Aorta (tissue), 5 donors: ENCODE measurements around the gene ZFP1. TPM values are rescaled to one million over a fixed set of nuclear protein-coding genes. Genes with fewer than 3 reads are reported as not detected.

Source experiments
- ATAC-seq: fragments of 200-7000 bp; cut with Tn5 transposase; one replicate; pipeline ENCODE4 v1.9.1; 2022; ENCODE audit warnings: moderate library complexity; ENCODE audit not compliant: low FRiP score
- DNase-seq, 2 donors: peaks; one replicate each; pipeline ENCODE4 v3.0.0-alpha.2; 2020
- H3K27ac ChIP-seq, 2 donors: one replicate each; pipeline ENCODE4 v1.5.1; 2013; ENCODE audit warnings: low read length in 2 of 2, mild to moderate bottlenecking in 2 of 2, moderate library complexity in 2 of 2, control low read depth in 1 of 2, inconsistent platforms in 1 of 2, low read depth in 1 of 2
- H3K27me3 ChIP-seq, 2 donors: one replicate each; pipeline ENCODE4 v1.6.1; 2013; ENCODE audit warnings: control low read depth in 1 of 2, low read length in 1 of 2, mild to moderate bottlenecking in 1 of 2, moderate library complexity in 1 of 2; ENCODE audit not compliant: insufficient read depth in 2 of 2, control insufficient read depth in 1 of 2
- H3K36me3 ChIP-seq, 2 donors: one replicate each; pipeline ENCODE4 v1.6.1; 2013; ENCODE audit warnings: control low read depth in 1 of 2, low read length in 1 of 2, mild to moderate bottlenecking in 1 of 2; ENCODE audit not compliant: insufficient read depth in 2 of 2, control insufficient read depth in 1 of 2
- H3K4me1 ChIP-seq, 2 donors: one replicate each; pipeline ENCODE4 v1.6.1; 2013; ENCODE audit warnings: low read length in 2 of 2, control low read depth in 1 of 2, mild to moderate bottlenecking in 1 of 2, moderate library complexity in 1 of 2; ENCODE audit not compliant: insufficient read depth in 2 of 2, control insufficient read depth in 1 of 2
- H3K4me3 ChIP-seq, 2 donors: one replicate each; pipeline ENCODE4 v1.5.1; 2013; ENCODE audit warnings: low read length in 2 of 2, control low read depth in 1 of 2, mild to moderate bottlenecking in 1 of 2
- H3K9me3 ChIP-seq: one replicate; pipeline ENCODE4 v1.6.1; 2013; ENCODE audit warnings: mild to moderate bottlenecking, low read length; ENCODE audit not compliant: control insufficient read depth
- WGBS, 2 donors: extraction: QIAGEN DNeasy Blood & Tissue Kit; methylation state at CpG; one replicate each; pipeline ENCODE4 v1.1.7; 2013; 5-methylcytosine and 5-hydroxymethylcytosine counted together
- intact Hi-C, 2 donors: fragments of 100-400 bp; cut with DNase I; formaldehyde crosslinking; loops; one replicate each; pipeline versions ENCODE4 v1.14.2 to v1.15.0; 2022
- polyA plus RNA-seq, 2 donors: library from polyadenylated mRNA; stranded (reverse); fragments of 200-250 nt; gene quantifications; one replicate each; pipeline ENCODE4 v1.2.3, GENCODE V29; 2013
- total RNA-seq, 2 donors: library from RNA; stranded (reverse); fragmentation: NEBNext Ultra II Directional; extraction: Animal tissue kit (Norgen Biotek cat#: 25700); gene quantifications; one replicate each; pipeline ENCODE4 v1.2.1, GENCODE V29; 2021
- donor health status: healthy with polysubstance abuse.
- donor health status: Bipolar disorder and iron deficiency.
- donor health status: DM: no; HTN: no; CAD: no.
- donor health status: DM: no; HTN: no; CAD: no.
- donor health status: DM: yes; HTN: yes; CAD: no.

ZFP1 gene
- total and polyA plus RNA-seq, 4 donors, result 3.9 to 19.2 (median 9.7) TPM

- Histone ChIP-seq H3K4me1 (no peaks in the 10 kb centered on the region), H3K36me3 (no peaks in the 10 kb centered on the region), H3K9me3 (no peaks in the 10 kb centered on the region), H3K4me3 (no peak overlapping the region), H3K27me3 (no peaks in the 10 kb centered on the region), H3K27ac (no peak overlapping the region)
- WGBS, 2 donors, result 37 to 53% methylated on average over 5 of the region's 5 CpGs
- no peak for DNase-seq
- intact Hi-C loops, result no loop called here
- no peak for ATAC-seq
Observed at GRCh38 chr16:75219838-75220237, 71.5 kb downstream of the ZFP1 start.

Other genes with a start within 250 kb of the ZFP1 start
- gene WDR59, start 163.4 kb upstream of the ZFP1 start, total RNA-seq, result 10 to 100 TPM; 62.6 to 78.1 TPM
- gene WDR59, start 163.4 kb upstream of the ZFP1 start, polyA plus RNA-seq, result 10 to 100 TPM; 12.8 to 34.1 TPM
- 10 to 100 TPM; 20.8 to 26.3 TPM for gene ZNRF1, start 149.5 kb upstream of the ZFP1 start, total RNA-seq
- gene ZNRF1, start 149.5 kb upstream of the ZFP1 start, polyA plus RNA-seq, result 1 to 10 TPM; 4.6 to 7.4 TPM
- gene LDHD, start 31.7 kb upstream of the ZFP1 start, total RNA-seq, result 1 to 10 TPM; 5.5 to 5.6 TPM
- gene LDHD, start 31.7 kb upstream of the ZFP1 start, polyA plus RNA-seq, result 1 to 10 TPM; 5.6 to 6.8 TPM
- gene CTRB2, start 58.6 kb downstream of the ZFP1 start, total RNA-seq, result 10 to 100 TPM in 1 of 2 donors, 1 to 10 TPM in 1; 9.1 to 11.6 TPM
- gene CTRB2, start 58.6 kb downstream of the ZFP1 start, polyA plus RNA-seq, result 10 to 100 TPM; 12.7 to 19.0 TPM
- gene CTRB1, start 70.5 kb downstream of the ZFP1 start, total RNA-seq, result 1 to 10 TPM; 3.4 to 6.8 TPM
- gene CTRB1, start 70.5 kb downstream of the ZFP1 start, polyA plus RNA-seq, result 10 to 100 TPM in 1 of 2 donors, 1 to 10 TPM in 1; 5.7 to 17.4 TPM
- gene BCAR1, start 103.1 kb downstream of the ZFP1 start, total RNA-seq, result 100 to 1,000 TPM; 125 to 140 TPM
- 10 to 100 TPM; 28.7 to 56.3 TPM for gene BCAR1, start 103.1 kb downstream of the ZFP1 start, polyA plus RNA-seq